OCI-M2 (cell line): ENCODE results near the gene CBLN1.

Experiments used
- DNase-seq: peaks from one replicate; lab custom pipeline; 2025; ENCODE audit not compliant: unreplicated experiment; lab: John Stamatoyannopoulos, UW

Gene CBLN1

DNA sequence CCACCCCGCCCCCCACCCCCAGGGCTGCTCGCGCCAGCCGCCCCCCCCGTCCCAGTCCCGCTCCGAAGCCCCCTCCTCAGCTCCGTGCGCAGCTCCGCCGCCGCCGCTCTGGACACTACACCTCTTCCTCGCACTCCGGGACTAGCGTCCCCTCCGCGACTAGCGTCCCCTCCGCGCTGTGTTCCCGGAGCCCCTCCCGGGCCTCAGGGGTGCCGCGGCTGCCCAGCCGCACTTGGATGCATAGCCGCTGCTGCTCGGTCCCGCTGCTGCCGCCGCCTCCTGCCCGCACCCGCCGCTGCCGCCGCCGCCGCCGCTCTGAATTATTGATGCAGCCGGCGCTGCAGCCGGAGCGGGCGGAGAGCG, at the start of gene CBLN1:
TSS of gene CBLN1 (minus strand) at position 359 of the 363 bp plus-strand sequence. CDS start 373 bp downstream, outside the sequence.
- DNase-seq = no peak

DNA sequence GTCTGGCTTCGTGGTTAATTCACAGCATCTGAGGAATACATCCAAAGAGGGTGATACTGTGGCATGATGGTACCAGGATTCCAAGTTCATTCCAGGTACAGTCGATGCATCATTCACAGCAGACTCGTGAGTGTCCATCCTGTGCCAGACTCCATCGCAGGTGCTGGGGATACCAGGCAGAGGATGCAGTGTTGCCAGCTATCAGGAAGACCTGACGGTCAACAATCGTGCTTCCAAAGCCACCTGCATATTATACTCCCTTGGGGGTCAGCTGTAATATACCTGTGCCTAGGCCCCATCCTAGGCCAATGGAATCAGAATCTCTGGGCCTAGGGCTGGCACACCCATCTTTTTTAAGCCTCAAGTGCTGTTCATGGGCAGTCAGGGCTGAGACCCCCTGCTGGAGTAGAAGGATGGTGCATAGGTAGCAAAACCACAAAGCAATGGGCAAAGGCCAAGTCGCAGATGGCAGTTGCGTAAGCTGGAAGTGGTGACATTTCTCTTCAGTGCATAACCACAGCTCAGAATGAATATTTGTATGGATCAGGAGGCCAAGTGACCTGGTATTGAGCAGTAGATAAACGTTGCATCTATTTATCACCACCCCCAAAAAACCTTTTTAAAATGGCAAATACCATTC, 49.0 kb upstream of the CBLN1 start:
- no peak for DNase-seq

DNA sequence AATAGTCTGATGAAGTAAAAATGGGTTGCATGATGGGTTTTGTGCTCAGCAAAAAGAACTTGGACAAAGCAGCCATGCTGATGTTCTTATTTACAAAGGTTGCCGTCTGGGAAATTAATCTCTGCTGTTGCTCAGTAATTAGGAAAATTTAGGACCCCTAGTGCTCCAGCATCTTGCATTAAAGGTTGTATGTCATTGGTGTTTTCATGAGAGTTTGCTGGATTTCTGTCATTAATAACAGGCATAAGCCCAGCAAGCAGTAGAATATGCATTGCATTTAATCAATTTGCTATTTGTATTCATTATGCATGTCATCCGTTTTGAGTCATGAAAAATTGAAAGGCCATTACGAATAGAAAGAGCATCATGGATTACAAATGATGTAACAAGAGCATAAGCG, 46.7 kb upstream of the CBLN1 start:
- DNase-seq = no peak

DNA sequence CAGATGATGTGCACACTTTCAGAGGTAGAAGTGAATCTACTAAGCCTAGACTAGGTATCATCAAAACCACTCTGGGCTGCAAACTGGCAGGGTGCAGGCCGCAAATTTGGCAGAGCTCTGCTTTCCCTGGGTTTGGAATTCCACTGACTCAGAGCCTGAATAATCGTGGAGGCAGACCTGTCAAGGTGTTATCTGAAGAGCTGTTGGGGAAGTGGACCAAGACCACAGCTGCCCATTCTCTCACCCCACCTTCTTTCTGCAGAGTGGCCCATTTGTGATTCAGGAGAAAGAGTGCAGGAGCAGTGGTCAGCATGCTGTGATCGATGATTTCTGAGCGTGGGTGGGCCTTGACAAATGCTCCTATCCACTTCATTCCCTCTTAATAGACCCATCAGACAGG, 45.8 kb upstream of the CBLN1 start:
- DNase-seq = no peak

DNA sequence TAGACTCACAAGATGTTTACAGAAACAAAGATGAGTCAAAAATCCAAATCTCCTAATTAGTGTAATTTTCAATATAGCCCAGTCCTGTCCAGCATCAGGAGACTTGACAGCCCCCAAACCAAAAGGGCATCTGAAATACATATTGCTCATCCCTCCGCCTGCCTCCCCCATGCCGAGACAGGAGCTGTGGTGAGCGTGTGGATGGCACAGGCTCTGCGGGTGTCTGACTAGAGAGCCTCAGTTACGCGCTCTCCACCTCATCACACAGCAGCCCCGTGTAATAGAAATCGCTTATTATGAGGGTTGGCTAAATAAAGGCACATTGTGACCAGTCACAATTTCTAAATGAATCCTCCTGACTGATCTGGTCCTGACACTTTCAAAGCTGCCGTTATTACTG, 43.1 kb upstream of the CBLN1 start:
- DNase-seq = no peak

GRCh38 chr16:49315602-49316001, 34.0 kb upstream of the CBLN1 start:
- no peak for DNase-seq

- no peak for DNase-seq
Observed at GRCh38 chr16:49312389-49312985, 30.8 kb upstream of the CBLN1 start.

DNA sequence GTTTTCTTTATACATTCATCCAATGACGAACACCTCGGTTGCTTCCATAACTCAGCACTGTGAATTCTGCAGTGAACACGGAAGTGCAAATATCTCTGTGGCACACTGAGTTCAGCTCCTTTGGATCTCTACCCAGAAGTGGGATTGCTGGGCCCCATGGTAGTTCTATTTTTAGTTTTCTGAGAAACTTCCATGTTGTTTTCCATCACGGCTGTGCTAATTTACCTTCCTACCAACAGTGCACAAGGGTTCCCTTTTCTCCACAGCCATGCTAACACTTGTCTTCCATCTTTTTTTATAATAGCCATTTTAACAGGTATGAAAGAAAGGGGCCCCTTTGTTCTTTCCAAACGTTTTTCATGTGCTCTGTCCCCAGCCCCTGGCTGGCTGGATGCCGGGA, 30.2 kb upstream of the CBLN1 start:
- DNase-seq = no peak

DNA sequence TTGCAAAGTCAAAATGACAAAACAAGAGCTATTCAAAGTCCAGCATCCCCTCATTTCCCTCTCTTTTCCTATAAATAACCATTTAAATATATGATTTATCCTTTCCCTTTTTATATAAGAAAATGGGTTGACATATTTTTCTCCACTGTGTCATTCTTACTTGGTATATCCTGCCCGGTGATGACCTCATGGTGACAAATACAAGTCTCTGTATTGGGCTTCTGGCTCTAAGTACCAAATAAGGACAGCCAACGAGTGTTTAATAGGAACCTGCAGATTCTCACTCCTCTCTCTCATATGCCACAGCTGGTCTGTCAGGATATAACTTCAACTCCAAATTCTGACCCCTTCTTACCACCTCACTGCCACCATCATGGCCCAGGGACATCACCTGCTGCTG, 25.5 kb upstream of the CBLN1 start:
- no peak for DNase-seq

DNA sequence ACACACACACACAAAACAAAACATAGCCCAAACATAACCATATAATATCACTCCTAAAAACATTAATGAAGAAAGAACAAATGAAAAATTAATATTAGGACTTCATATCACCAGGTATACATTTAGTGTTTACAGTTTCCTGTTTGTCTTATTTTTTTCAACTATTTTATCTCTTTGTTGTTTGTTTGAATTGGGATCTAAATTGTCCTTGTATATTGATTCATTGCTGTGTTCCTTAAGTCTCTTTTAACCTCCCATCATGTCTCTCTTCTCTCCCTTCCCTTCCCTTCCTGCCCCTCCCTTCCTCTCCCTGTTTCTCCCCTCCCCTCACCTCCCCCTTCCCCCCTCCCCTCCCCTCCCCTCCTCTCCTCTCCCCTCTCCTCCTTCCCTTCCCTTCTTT, 23.8 kb upstream of the CBLN1 start:
- no peak for DNase-seq

GRCh38 chr16:49292413-49292812, 10.8 kb upstream of the CBLN1 start:
- DNase-seq = no peak

- no peak for DNase-seq
Observed at GRCh38 chr16:49287572-49287971, 5.9 kb upstream of the CBLN1 start.

- no peak for DNase-seq
Observed at GRCh38 chr16:49284962-49285361, 3.3 kb upstream of the CBLN1 start.

DNA sequence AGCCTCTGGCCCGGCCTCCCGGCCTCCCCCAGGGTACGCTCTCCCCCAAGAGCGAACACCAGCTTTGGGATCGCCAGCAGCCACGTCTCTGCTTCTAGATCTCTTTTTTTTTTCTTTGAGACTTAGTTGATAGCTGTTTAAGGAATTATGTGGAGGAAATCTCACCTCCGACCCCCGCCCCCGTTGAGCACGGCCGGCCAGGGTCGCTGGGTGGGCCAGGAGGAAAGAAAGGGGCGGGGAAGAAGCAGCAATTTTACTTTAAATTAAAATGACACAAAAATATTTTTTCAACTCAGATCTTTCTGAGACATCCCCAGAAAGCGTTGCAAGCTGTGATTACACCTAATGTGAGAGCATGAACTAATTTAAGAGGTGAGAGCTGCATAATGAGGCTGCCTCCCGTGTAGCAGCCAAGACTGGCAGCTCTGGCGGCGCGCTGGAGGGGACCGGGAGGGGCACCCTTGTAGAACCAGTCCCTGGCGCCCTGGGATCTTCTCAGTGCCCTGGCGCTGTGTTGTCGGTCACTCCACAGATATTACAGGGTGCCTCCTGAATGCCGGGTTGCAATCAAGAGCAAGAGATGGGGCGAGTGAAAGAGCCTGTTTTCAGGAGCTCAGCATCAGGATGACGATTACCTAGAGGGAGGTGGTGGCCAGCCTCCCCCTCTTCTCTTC, 1.9 kb upstream of the CBLN1 start:
- no peak for DNase-seq

- DNase-seq = no peak
Observed at GRCh38 chr16:49282690-49283375, 1.2 kb upstream of the CBLN1 start.

DNA sequence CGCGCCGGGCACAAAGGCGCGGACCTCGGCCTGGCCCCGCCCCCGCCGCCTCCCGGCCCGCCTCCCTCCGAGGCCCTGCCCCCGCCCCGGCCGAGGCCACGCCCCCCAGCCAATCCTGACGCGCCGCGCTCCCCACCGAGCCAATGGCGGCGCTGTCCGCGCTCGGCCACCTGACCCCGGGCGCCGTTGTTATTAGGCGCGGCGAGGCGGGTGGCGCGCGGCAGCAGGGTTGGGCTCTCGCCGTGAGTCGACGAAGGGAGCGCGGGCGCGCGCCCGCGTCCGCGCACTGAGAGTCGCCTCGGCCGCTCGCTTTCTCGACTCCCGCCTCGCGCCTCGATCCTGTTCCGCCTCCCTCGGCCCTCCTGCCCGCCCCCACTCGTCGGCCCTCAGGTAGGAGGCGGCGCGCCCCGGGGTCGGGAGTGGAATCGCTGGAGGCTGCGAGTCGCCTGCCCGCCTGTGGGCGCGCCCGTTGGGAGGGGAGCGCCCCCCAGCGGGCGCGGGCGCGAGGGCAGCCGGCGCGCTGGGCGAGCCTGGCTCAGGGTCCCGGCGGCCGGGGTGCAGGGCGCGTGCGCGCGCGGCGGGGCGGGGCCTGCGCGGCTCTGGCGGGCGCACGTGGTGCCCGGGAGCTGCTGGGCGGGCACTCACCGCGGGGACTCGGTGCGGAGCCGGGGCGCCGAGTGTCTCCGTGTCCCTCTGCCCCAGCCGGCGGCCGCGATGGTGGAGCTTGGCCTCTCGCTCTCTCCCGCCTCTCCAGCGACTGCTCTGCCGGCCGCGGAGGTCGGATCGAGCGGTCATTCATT, 405 bp upstream of the CBLN1 start:
- no peak for DNase-seq

DNA sequence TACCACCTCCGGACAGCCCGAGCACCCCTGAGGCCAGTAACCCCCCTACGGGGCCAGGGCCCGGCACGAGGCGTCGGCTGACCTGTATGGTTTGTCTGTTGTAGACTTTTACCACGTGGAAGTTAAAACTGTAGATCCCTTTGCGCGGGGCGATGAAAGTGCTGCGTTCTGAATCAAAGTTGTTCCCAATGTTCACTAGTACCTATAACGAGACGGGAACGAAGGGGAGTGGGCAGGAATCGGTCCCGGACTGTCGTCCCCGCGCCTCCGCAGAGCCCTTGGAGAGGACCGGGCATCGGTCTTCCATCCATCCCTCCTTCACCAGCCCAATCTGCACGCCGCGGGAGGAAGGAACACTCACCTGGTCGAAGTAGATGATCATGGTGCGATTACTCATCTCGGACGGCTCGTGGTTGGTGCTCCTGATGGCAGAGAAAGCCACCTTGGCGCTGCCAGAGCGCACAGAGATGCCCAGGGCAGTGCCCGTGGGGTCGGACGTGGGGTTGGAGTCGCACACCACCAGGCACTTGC, 732 bp downstream of the CBLN1 start:
- no peak for DNase-seq

- DNase-seq = no peak
Observed at GRCh38 chr16:49280105-49280741, 1.4 kb downstream of the CBLN1 start.

- no peak for DNase-seq
Observed at GRCh38 chr16:49278944-49279725, 2.5 kb downstream of the CBLN1 start.

GRCh38 chr16:49278567-49278827, 3.1 kb downstream of the CBLN1 start:
- no peak for DNase-seq
